ENCODE data around the gene VAV3. TPM values are rescaled to one million over a fixed set of nuclear protein-coding genes. Genes with fewer than 3 reads are reported as not detected.

Gene VAV3
- total RNA-seq, 1 experiment from 2014 or later: not detected

GRCh38 chr1:107597290-107597689, 367.7 kb downstream of the VAV3 start:
- no peaks in the 10 kb centered on the region for H3K36me3 ChIP-seq
- DNase-seq (ENCODE audit: low read depth in 1 of 2, low spot score in 2 of 2): no peak
- no peaks in the 10 kb centered on the region for H3K9me3 ChIP-seq (replicated peaks)
- no peaks in the 10 kb centered on the region for H3K4me1 ChIP-seq (replicated peaks)
- H3K27ac ChIP-seq: no peak overlapping the region
- H3K27me3 ChIP-seq (replicated peaks): no peaks in the 10 kb centered on the region; the same call in 1 of the 2 replicates
- H3K4me3 ChIP-seq: no peak overlapping the region

GRCh38 chr1:107594536-107594935, 370.4 kb downstream of the VAV3 start:
- Histone ChIP-seq H3K4me3 (no peak overlapping the region), H3K36me3 (no peaks in the 10 kb centered on the region), H3K27ac (no peak overlapping the region), H3K4me1 (replicated peaks) (no peaks in the 10 kb centered on the region), H3K27me3 (replicated peaks) (no peaks in the 10 kb centered on the region; the same call in 1 of the 2 replicates), H3K9me3 (replicated peaks) (no peaks in the 10 kb centered on the region)
- DNase-seq (ENCODE audit: low read depth in 1 of 2, low spot score in 2 of 2): no peak

GRCh38 chr1:107593501-107594209, 371.3 kb downstream of the VAV3 start:
- no peaks in the 10 kb centered on the region for H3K4me1 ChIP-seq (replicated peaks)
- H3K27me3 ChIP-seq (replicated peaks): no peaks in the 10 kb centered on the region; the same call in 1 of the 2 replicates
- H3K36me3 ChIP-seq: no peaks in the 10 kb centered on the region
- no peak overlapping the region for H3K27ac ChIP-seq
- no peak overlapping the region for H3K4me3 ChIP-seq
- no peak for DNase-seq (ENCODE audit: low read depth in 1 of 2, low spot score in 2 of 2)
- H3K9me3 ChIP-seq (replicated peaks): no peaks in the 10 kb centered on the region

- Histone ChIP-seq H3K4me3 (no peak overlapping the region), H3K27me3 (replicated peaks) (no peaks in the 10 kb centered on the region), H3K27ac (no peak overlapping the region), H3K4me1 (replicated peaks) (no peaks in the 10 kb centered on the region), H3K9me3 (replicated peaks) (no peaks in the 10 kb centered on the region), H3K36me3 (no peaks in the 10 kb centered on the region)
- no peak for DNase-seq (ENCODE audit: low read depth in 1 of 2, low spot score in 2 of 2)
These were observed 373.9 kb downstream of the VAV3 start for GRCh38 chr1:107590900-107591622.

- Histone ChIP-seq H3K4me3 (no peak overlapping the region), H3K27me3 (replicated peaks) (no peaks in the 10 kb centered on the region), H3K9me3 (replicated peaks) (no peaks in the 10 kb centered on the region), H3K27ac (no peak overlapping the region), H3K4me1 (replicated peaks) (no peaks in the 10 kb centered on the region), H3K36me3 (no peaks in the 10 kb centered on the region)
- no peak for DNase-seq (ENCODE audit: low read depth in 1 of 2, low spot score in 2 of 2)
These were observed 374.9 kb downstream of the VAV3 start for GRCh38 chr1:107590087-107590486.

- Histone ChIP-seq H3K4me1 (replicated peaks) (no peaks in the 10 kb centered on the region), H3K27ac (no peak overlapping the region)
- no peak for DNase-seq (ENCODE audit: low read depth in 1 of 2, low spot score in 2 of 2)
These were observed 376.7 kb downstream of the VAV3 start for GRCh38 chr1:107588321-107588720.

GRCh38 chr1:107575226-107575625, 389.8 kb downstream of the VAV3 start:
- Histone ChIP-seq H3K27ac (no peak overlapping the region), H3K36me3 (no peaks in the 10 kb centered on the region), H3K4me1 (replicated peaks) (no peaks in the 10 kb centered on the region), H3K27me3 (replicated peaks) (no peaks in the 10 kb centered on the region), H3K4me3 (no peak overlapping the region), H3K9me3 (replicated peaks) (no peaks in the 10 kb centered on the region)
- DNase-seq (ENCODE audit: low read depth in 1 of 2, low spot score in 2 of 2): no peak

More at GRCh38 chr1:107588321-107588720, 376.7 kb downstream of the VAV3 start:
- no peaks in the 10 kb centered on the region for H3K36me3 ChIP-seq
- no peaks in the 10 kb centered on the region for H3K9me3 ChIP-seq (replicated peaks)
- no peak overlapping the region for H3K4me3 ChIP-seq
- H3K27me3 ChIP-seq (replicated peaks): no peaks in the 10 kb centered on the region

GRCh38 chr1:107574044-107574443, 390.9 kb downstream of the VAV3 start:
- Histone ChIP-seq H3K4me1 (replicated peaks) (no peaks in the 10 kb centered on the region), H3K27me3 (replicated peaks) (no peaks in the 10 kb centered on the region), H3K9me3 (replicated peaks) (no peaks in the 10 kb centered on the region), H3K4me3 (no peak overlapping the region), H3K36me3 (no peaks in the 10 kb centered on the region), H3K27ac (no peak overlapping the region)
- no peak for DNase-seq (ENCODE audit: low read depth in 1 of 2, low spot score in 2 of 2)

- DNase-seq (ENCODE audit: low read depth in 1 of 2, low spot score in 2 of 2): no peak
- Histone ChIP-seq H3K27ac (no peak overlapping the region), H3K9me3 (replicated peaks) (no peaks in the 10 kb centered on the region), H3K4me1 (replicated peaks) (no peaks in the 10 kb centered on the region), H3K36me3 (no peaks in the 10 kb centered on the region), H3K4me3 (no peak overlapping the region), H3K27me3 (replicated peaks) (no peaks in the 10 kb centered on the region)
These were observed 392.2 kb downstream of the VAV3 start for GRCh38 chr1:107572674-107573211.

- Histone ChIP-seq H3K27ac (no peak overlapping the region), H3K9me3 (replicated peaks) (no peaks in the 10 kb centered on the region), H3K36me3 (no peaks in the 10 kb centered on the region), H3K4me1 (replicated peaks) (no peaks in the 10 kb centered on the region), H3K27me3 (replicated peaks) (no peaks in the 10 kb centered on the region), H3K4me3 (no peak overlapping the region)
- DNase-seq (ENCODE audit: low read depth in 1 of 2, low spot score in 2 of 2): no peak
These were observed 394.2 kb downstream of the VAV3 start for GRCh38 chr1:107570768-107571167.

GRCh38 chr1:107563441-107563840, 401.5 kb downstream of the VAV3 start:
- no peaks in the 10 kb centered on the region for H3K36me3 ChIP-seq
- no peaks in the 10 kb centered on the region for H3K27me3 ChIP-seq (replicated peaks)
- no peak overlapping the region for H3K27ac ChIP-seq
- no peaks in the 10 kb centered on the region for H3K9me3 ChIP-seq (replicated peaks)
- no peaks in the 10 kb centered on the region for H3K4me1 ChIP-seq (replicated peaks)
- no peak for DNase-seq (ENCODE audit: low read depth in 1 of 2, low spot score in 2 of 2)
- H3K4me3 ChIP-seq: no peak overlapping the region

- Histone ChIP-seq H3K27me3 (replicated peaks) (no peaks in the 10 kb centered on the region), H3K36me3 (no peaks in the 10 kb centered on the region), H3K4me3 (no peak overlapping the region), H3K4me1 (replicated peaks) (no peaks in the 10 kb centered on the region), H3K27ac (no peak overlapping the region), H3K9me3 (replicated peaks) (no peaks in the 10 kb centered on the region)
- DNase-seq (ENCODE audit: low read depth in 1 of 2, low spot score in 2 of 2): no peak
These were observed 405.1 kb downstream of the VAV3 start for GRCh38 chr1:107559881-107560280.

GRCh38 chr1:107557095-107557494, 407.9 kb downstream of the VAV3 start:
- Histone ChIP-seq H3K27ac (no peak overlapping the region), H3K4me3 (no peak overlapping the region), H3K36me3 (no peaks in the 10 kb centered on the region), H3K9me3 (replicated peaks) (no peaks in the 10 kb centered on the region), H3K27me3 (replicated peaks) (no peaks in the 10 kb centered on the region), H3K4me1 (replicated peaks) (no peaks in the 10 kb centered on the region)
- no peak for DNase-seq (ENCODE audit: low read depth in 1 of 2, low spot score in 2 of 2)

GRCh38 chr1:107555578-107555977, 409.4 kb downstream of the VAV3 start:
- Histone ChIP-seq H3K4me3 (no peak overlapping the region), H3K27me3 (replicated peaks) (no peaks in the 10 kb centered on the region), H3K9me3 (replicated peaks) (no peaks in the 10 kb centered on the region), H3K4me1 (replicated peaks) (no peaks in the 10 kb centered on the region), H3K36me3 (no peaks in the 10 kb centered on the region), H3K27ac (no peak overlapping the region)
- no peak for DNase-seq (ENCODE audit: low read depth in 1 of 2, low spot score in 2 of 2)

Data from SJSA1 (cell line).